Measurements from ENCODE around the gene VAMP8. TPM values are rescaled to one million over a fixed set of nuclear protein-coding genes. Genes with fewer than 3 reads are reported as not detected.
A peak's percentile ranks its signal among the peaks of the same experiment; 100 is the strongest.
"Not testable (repeated sequence)": the region's sequence is repeated elsewhere in the genome, so short reads cannot be mapped to it uniquely, and the experiment has no call there.

Gene VAMP8
- total RNA-seq, 1 experiment from 2014 or later = 51.3 TPM

- Histone ChIP-seq H3K9me3 (replicated peaks) (no peaks in the 10 kb centered on the region), H3K4me3 (no peak overlapping the region), H3K36me3 (no peaks in the 10 kb centered on the region; the same call in 1 of the 2 replicates), H3K4me1 (peaks cover 15% of the 10 kb centered on the region; the same call in 1 of the 2 replicates), H3K27me3 (no peaks in the 10 kb centered on the region), H3K27ac (no peak overlapping the region)
- no peak for DNase-seq
These were observed 28.7 kb downstream of the VAMP8 start for GRCh38 chr2:85606116-85606455.

- DNase-seq = no peak
These were observed 30.2 kb downstream of the VAMP8 start for GRCh38 chr2:85607268-85608215.

GRCh38 chr2:85611217-85611704 is 33.9 kb downstream of the VAMP8 start:
- Histone ChIP-seq H3K4me1 (peaks cover 6% of the 10 kb centered on the region; the same call in 1 of the 2 replicates), H3K9me3 (replicated peaks) (no peaks in the 10 kb centered on the region), H3K4me3 (peak overlapping the region; percentile 83), H3K27ac (peak overlapping the region; percentile 71; the same call in 1 of the 2 replicates), H3K27me3 (no peaks in the 10 kb centered on the region), H3K36me3 (no peaks in the 10 kb centered on the region; the same call in 1 of the 2 replicates)
- no peak for DNase-seq

More at GRCh38 chr2:85607268-85608215, 30.2 kb downstream of the VAMP8 start:
- H3K4me1 ChIP-seq = peaks cover 16% of the 10 kb centered on the region; the same call in 1 of the 2 replicates
- no peak overlapping the region for H3K4me3 ChIP-seq
- H3K36me3 ChIP-seq = no peaks in the 10 kb centered on the region; the same call in 1 of the 2 replicates
- no peak overlapping the region for H3K27ac ChIP-seq
- no peaks in the 10 kb centered on the region for H3K27me3 ChIP-seq
- H3K9me3 ChIP-seq (replicated peaks) = no peaks in the 10 kb centered on the region

- peak within 1 kb of the TSS; percentile 71 for H3K27ac ChIP-seq
- peaks cover 6% of the 10 kb centered on the region; the same call in 1 of the 2 replicates for H3K4me1 ChIP-seq
- no peaks in the 10 kb centered on the region for H3K9me3 ChIP-seq (replicated peaks)
- peak; percentile 96 for DNase-seq
- H3K36me3 ChIP-seq = no peaks in the 10 kb centered on the region; the same call in 1 of the 2 replicates
- no peaks in the 10 kb centered on the region for H3K27me3 ChIP-seq
- peak within 1 kb of the TSS; percentile 83 for H3K4me3 ChIP-seq
These were observed 34.6 kb downstream of the VAMP8 start, which contains the start of gene C2orf68 for GRCh38 chr2:85611705-85612587. C2orf68 (minus strand) TSS chr2:85612066; CDS start chr2:85611984, 82 bp downstream.

- DNase-seq = no peak
- Histone ChIP-seq H3K4me1 (peaks cover 9% of the 10 kb centered on the region; the same call in 1 of the 2 replicates), H3K27me3 (no peaks in the 10 kb centered on the region), H3K27ac (no peak overlapping the region), H3K4me3 (no peak overlapping the region), H3K36me3 (peaks cover 12% of the 10 kb centered on the region), H3K9me3 (replicated peaks) (no peaks in the 10 kb centered on the region)
These were observed 36.5 kb downstream of the VAMP8 start for GRCh38 chr2:85613717-85614515.

GRCh38 chr2:85614757-85615156 is 37.4 kb downstream of the VAMP8 start:
- peaks cover 20% of the 10 kb centered on the region for H3K36me3 ChIP-seq
- H3K27me3 ChIP-seq; H3K27ac ChIP-seq; H3K4me1 ChIP-seq; H3K9me3 ChIP-seq (replicated peaks); H3K4me3 ChIP-seq; DNase-seq: not testable (repeated sequence)

- peaks cover 24% of the 10 kb centered on the region for H3K36me3 ChIP-seq
- no peaks in the 10 kb centered on the region for H3K9me3 ChIP-seq (replicated peaks)
- H3K27ac ChIP-seq = no peak overlapping the region
- H3K27me3 ChIP-seq = no peaks in the 10 kb centered on the region
- no peak for DNase-seq
- H3K4me1 ChIP-seq = peaks cover 9% of the 10 kb centered on the region; the same call in 1 of the 2 replicates
- no peak overlapping the region; the same call in 1 of the 2 replicates for H3K4me3 ChIP-seq
These were observed 38.0 kb downstream of the VAMP8 start for GRCh38 chr2:85615413-85615728.

GRCh38 chr2:85617723-85618122 is 40.3 kb downstream of the VAMP8 start:
- H3K27ac ChIP-seq; H3K9me3 ChIP-seq (replicated peaks); H3K27me3 ChIP-seq; H3K4me3 ChIP-seq; H3K4me1 ChIP-seq; DNase-seq: not testable (repeated sequence)
- peaks cover 45% of the 10 kb centered on the region for H3K36me3 ChIP-seq

- no peak overlapping the region for H3K27ac ChIP-seq
- peaks cover 5% of the 10 kb centered on the region; the same call in 1 of the 2 replicates for H3K4me1 ChIP-seq
- H3K36me3 ChIP-seq = peaks cover 62% of the 10 kb centered on the region
- H3K9me3 ChIP-seq (replicated peaks) = no peaks in the 10 kb centered on the region
- no peaks in the 10 kb centered on the region for H3K27me3 ChIP-seq
- no peak overlapping the region for H3K4me3 ChIP-seq
- no peak for DNase-seq
These were observed 42.2 kb downstream of the VAMP8 start for GRCh38 chr2:85619617-85620016.

- DNase-seq = no peak
- H3K27me3 ChIP-seq = no peaks in the 10 kb centered on the region
- H3K4me1 ChIP-seq = peaks cover 5% of the 10 kb centered on the region; the same call in 1 of the 2 replicates
- no peaks in the 10 kb centered on the region for H3K9me3 ChIP-seq (replicated peaks)
- H3K4me3 ChIP-seq = no peak overlapping the region
- H3K27ac ChIP-seq = no peak overlapping the region
- H3K36me3 ChIP-seq = peaks cover 77% of the 10 kb centered on the region
These were observed 44.0 kb downstream of the VAMP8 start for GRCh38 chr2:85621338-85621737.

GRCh38 chr2:85623991-85624390 is 46.6 kb downstream of the VAMP8 start:
- no peaks in the 10 kb centered on the region for H3K27me3 ChIP-seq
- H3K4me3 ChIP-seq = no peak overlapping the region
- DNase-seq = no peak
- peaks cover 91% of the 10 kb centered on the region for H3K36me3 ChIP-seq
- no peak overlapping the region for H3K27ac ChIP-seq
- H3K4me1 ChIP-seq = no peaks in the 10 kb centered on the region
- H3K9me3 ChIP-seq (replicated peaks) = no peaks in the 10 kb centered on the region

- Histone ChIP-seq H3K36me3 (peaks cover 94% of the 10 kb centered on the region), H3K4me1 (no peaks in the 10 kb centered on the region), H3K4me3 (no peak overlapping the region), H3K9me3 (replicated peaks) (no peaks in the 10 kb centered on the region), H3K27me3 (no peaks in the 10 kb centered on the region), H3K27ac (no peak overlapping the region)
- DNase-seq = no peak
These were observed 51.3 kb downstream of the VAMP8 start for GRCh38 chr2:85628658-85629057.

- peaks cover 90% of the 10 kb centered on the region for H3K36me3 ChIP-seq
- no peaks in the 10 kb centered on the region for H3K9me3 ChIP-seq (replicated peaks)
- no peak overlapping the region for H3K27ac ChIP-seq
- no peak overlapping the region for H3K4me3 ChIP-seq
- H3K27me3 ChIP-seq = no peaks in the 10 kb centered on the region
- no peaks in the 10 kb centered on the region for H3K4me1 ChIP-seq
- DNase-seq = no peak
These were observed 53.9 kb downstream of the VAMP8 start for GRCh38 chr2:85631316-85631715.

Data from SJCRH30 (cell line).